Ishikawa (cell line): ENCODE measurements around the gene RAB43.

ENCODE experiments used
- CEBPB ChIP-seq: IDR thresholded peaks from 2 replicates; pipeline ENCODE4 v1.6.1; 2012
- CREB1 ChIP-seq: IDR thresholded peaks from 2 replicates; pipeline ENCODE4 v1.6.1; 2012; ENCODE audit warnings: low read depth
- EGR1 ChIP-seq: IDR thresholded peaks from 2 replicates; pipeline ENCODE4 v1.6.1; 2012
- EP300 ChIP-seq: IDR thresholded peaks from 2 replicates; pipeline ENCODE4 v1.6.1; 2012; ENCODE audit warnings: borderline replicate concordance
- FOXM1 ChIP-seq: IDR thresholded peaks from 2 replicates; pipeline ENCODE4 v1.6.1; 2012; ENCODE audit warnings: low read depth, borderline replicate concordance
- MAX ChIP-seq: IDR thresholded peaks from 2 replicates; pipeline ENCODE4 v1.6.1; 2012
- NFIC ChIP-seq: IDR thresholded peaks from 2 replicates; pipeline ENCODE4 v1.6.1; 2012
- RAD21 ChIP-seq: IDR thresholded peaks from 2 replicates; pipeline ENCODE4 v1.6.1; 2012; ENCODE audit warnings: low read depth
- REST ChIP-seq: IDR thresholded peaks from 2 replicates; pipeline ENCODE4 v1.6.1; 2012; ENCODE audit warnings: low read depth, mild to moderate bottlenecking
- TAF1 ChIP-seq: IDR thresholded peaks from 2 replicates; pipeline ENCODE4 v1.6.1; 2012; ENCODE audit warnings: low read depth, mild to moderate bottlenecking
- TCF12 ChIP-seq: IDR thresholded peaks from 2 replicates; pipeline ENCODE4 v1.6.1; 2012; ENCODE audit warnings: low read depth
- TEAD4 ChIP-seq: IDR thresholded peaks from 2 replicates; pipeline ENCODE4 v1.6.1; 2012
- USF1 ChIP-seq: IDR thresholded peaks from 2 replicates; pipeline ENCODE4 v1.6.1; 2012
- YY1 ChIP-seq: IDR thresholded peaks from 2 replicates; pipeline ENCODE4 v1.6.1; 2012; ENCODE audit warnings: low read depth
- ZBTB7A ChIP-seq: IDR thresholded peaks from 2 replicates; pipeline ENCODE4 v1.6.1; 2012; ENCODE audit warnings: low read depth

Gene RAB43

DNA sequence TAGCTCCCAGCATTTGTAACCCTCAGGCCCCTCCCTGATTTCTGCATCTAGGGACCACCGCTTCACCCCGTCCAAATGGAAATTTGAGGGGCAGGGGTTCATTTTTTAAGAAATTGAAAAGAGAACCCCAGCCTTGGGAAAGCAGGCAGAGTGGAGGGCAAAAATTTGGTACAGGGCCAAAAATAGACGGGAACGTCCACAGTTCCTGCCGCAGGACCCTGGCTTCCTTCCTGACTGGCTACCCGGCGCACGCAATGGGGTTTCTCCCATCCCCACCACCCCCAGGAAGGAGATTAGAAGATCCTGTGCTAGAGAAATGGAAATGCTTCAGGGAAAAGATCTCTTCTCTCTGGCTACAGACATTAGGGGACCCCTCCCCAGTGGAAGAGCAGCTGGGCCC lies 40.1 kb downstream of the RAB43 start:
- no peak for TF ChIP-seq TCF12
- TF ChIP-seq ZBTB7A, result no peak
- TF ChIP-seq REST, result no peak
- TF ChIP-seq NFIC, result no peak

GRCh38 chr3:129078510-129078909 lies 43.1 kb downstream of the RAB43 start:
- TF ChIP-seq USF1, result no peak
- TF ChIP-seq FOXM1, result no peak
- TF ChIP-seq EGR1, result no peak
- TF ChIP-seq CREB1, result no peak
- no peak for TF ChIP-seq CEBPB
- no peak for TF ChIP-seq RAD21
- no peak for TF ChIP-seq TEAD4
- no peak for TF ChIP-seq MAX
- no peak for TF ChIP-seq ZBTB7A
- no peak for TF ChIP-seq NFIC
- no peak for TF ChIP-seq REST
- no peak for TF ChIP-seq TAF1
- no peak for TF ChIP-seq EP300
- no peak for TF ChIP-seq TCF12
- no peak for TF ChIP-seq YY1

GRCh38 chr3:129077222-129077621 lies 44.4 kb downstream of the RAB43 start:
- TF ChIP-seq TAF1 (no peak), CREB1 (no peak), EGR1 (no peak), FOXM1 (no peak), EP300 (no peak), NFIC (no peak), RAD21 (no peak), TCF12 (no peak), USF1 (no peak), MAX (no peak), YY1 (no peak), REST (no peak), ZBTB7A (no peak), CEBPB (no peak), TEAD4 (no peak)

- TF ChIP-seq CREB1 (no peak), USF1 (no peak), FOXM1 (no peak), EP300 (no peak), ZBTB7A (no peak), NFIC (no peak), TEAD4 (no peak), CEBPB (no peak), EGR1 (no peak), REST (no peak), TCF12 (no peak)
These were observed 51.3 kb downstream of the RAB43 start for GRCh38 chr3:129070086-129070885.
